K562 (cell line): ENCODE data around the gene CLCA1. TPM values are rescaled to one million over a fixed set of nuclear protein-coding genes. Genes with fewer than 3 reads are reported as not detected.

Experiments
- CBFB ChIP-seq: sonication (generic); formaldehyde crosslinking; IDR thresholded peaks from 2 replicates; pipeline ENCODE4 v1.4.0; 2020; ENCODE audit warnings: mild to moderate bottlenecking, missing genetic modification reagents
- CBX1 ChIP-seq: sonication (generic); IDR thresholded peaks from 2 replicates; pipeline ENCODE4 v1.6.1; 2016; ENCODE audit warnings: antibody characterized with exemption, low read depth, mild to moderate bottlenecking
- DIDO1 ChIP-seq: fragments of 450-650 bp; IDR thresholded peaks from 2 replicates; pipeline ENCODE4 v1.6.1; 2016; ENCODE audit warnings: low read depth, missing biosample characterization, missing genetic modification characterization
- PREB ChIP-seq: sonication (generic); formaldehyde crosslinking; IDR thresholded peaks from 2 replicates; pipeline ENCODE4 v1.8.1; 2023; ENCODE audit warnings: mild to moderate bottlenecking, missing genetic modification reagents
- RFX1 ChIP-seq: fragments of 450-650 bp; IDR thresholded peaks from 2 replicates; pipeline ENCODE4 v1.6.1; 2016; ENCODE audit warnings: mild to moderate bottlenecking, moderate library complexity
- SP1 ChIP-seq: sonication (generic); formaldehyde crosslinking; IDR thresholded peaks from 2 replicates; pipeline ENCODE4 v1.8.1; 2022; ENCODE audit warnings: mild to moderate bottlenecking, missing genetic modification reagents
- ZBTB40 ChIP-seq, 2 experiments: fragments of 450-650 bp in 1 of 2; sonication (generic) in 1 of 2; formaldehyde crosslinking in 1 of 2; IDR thresholded peaks; 2 replicates each; pipeline versions ENCODE4 v1.7.1 to v1.9.0; 2016 to 2022; ENCODE audit warnings: inconsistent platforms in 1 of 2, mild to moderate bottlenecking in 1 of 2, missing genetic modification reagents in 1 of 2
- ZKSCAN1 ChIP-seq: fragments of 150-350 bp; IDR thresholded peaks from 2 replicates; pipeline ENCODE4 v1.6.1; 2016; ENCODE audit warnings: low read depth, low read length
- ZNF165 ChIP-seq: fragments of 250-450 bp; sonication (Bioruptor Pico); IDR thresholded peaks from 2 replicates; pipeline ENCODE4 v1.4.0; 2020; ENCODE audit warnings: borderline replicate concordance
- ZNF695 ChIP-seq: fragments of 450-650 bp; formaldehyde crosslinking; IDR thresholded peaks from 2 replicates; pipeline ENCODE4 v1.4.0; 2020; ENCODE audit warnings: mild to moderate bottlenecking, moderate library complexity
- ZNF764 ChIP-seq: fragments of 250-450 bp; sonication (Bioruptor Pico); IDR thresholded peaks from 2 replicates; pipeline ENCODE4 v1.4.0; 2020; ENCODE audit warnings: low read depth, mild to moderate bottlenecking, moderate library complexity
- polyA plus RNA-seq, 8 experiments: library from polyadenylated mRNA; depleted of rRNA in 4 of 8; stranded (reverse) in 5 of 8; unstranded in 3 of 8; fragments of >200 nt; fragmentation: Nextera tagmentation in 2 of 8; fragmentation: Illumina TruSeq in 1 of 8; extraction: Ambion mirVana in 2 of 8; extraction: Trizol in 1 of 8; gene quantifications; 2 replicates each; pipeline versions ENCODE4 v1.2.1 to v1.2.3, GENCODE V29; 2011 to 2014; ENCODE audit warnings: inconsistent platforms in 1 of 8, missing spikeins in 1 of 8
- total RNA-seq, 7 experiments: library from RNA; depleted of rRNA in 6 of 7; stranded (reverse); fragments of >200 nt in 6 of 7; fragmentation: Illumina TruSeq in 2 of 7; extraction: Trizol in 2 of 7; gene quantifications; 2 replicates each; pipeline versions ENCODE4 v1.2.1 to v1.2.3, GENCODE V29; 2011 to 2021; ENCODE audit warnings: low replicate concordance in 1 of 7
- TF ChIP-seq, protein P1 (sequence below): fragments of 250-450 bp; sonication (Bioruptor Pico); IDR thresholded peaks from 2 replicates; pipeline ENCODE4 v1.5.0; 2021
- TF ChIP-seq, protein P2 (sequence below): sonication (generic); formaldehyde crosslinking; IDR thresholded peaks from 2 replicates; pipeline ENCODE4 v1.8.0; 2022; ENCODE audit warnings: mild to moderate bottlenecking, missing genetic modification reagents

CLCA1 gene
- total and polyA plus RNA-seq, 9 of the 15 experiments (the other 6 are each of a cell fraction or from before 2014, with no cell fraction given): 0.03 to 0.08 (median 0.04) TPM; not detected in 6

DNA sequence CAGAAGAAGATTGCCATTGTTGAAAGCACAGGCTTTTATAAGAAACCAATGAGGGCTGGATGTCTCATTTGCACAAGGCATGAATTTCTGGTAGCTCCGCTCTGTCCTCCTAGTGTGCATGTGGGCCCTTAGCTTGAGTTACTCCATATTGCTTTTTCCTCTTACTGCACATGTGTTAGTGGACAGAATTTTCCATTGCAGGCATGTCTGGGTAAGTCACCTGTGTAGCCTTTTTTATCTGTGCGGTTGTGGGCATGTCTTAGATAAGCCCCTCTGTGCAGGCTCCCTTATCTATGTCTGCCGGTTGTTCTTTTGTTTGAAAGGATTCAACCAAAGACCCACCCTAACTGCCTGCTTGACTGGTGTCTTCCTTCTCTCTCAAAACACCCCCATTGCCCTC, 7.2 kb upstream of the CLCA1 start (continued):
- no peak for TF ChIP-seq ZKSCAN1
- no peak for TF ChIP-seq ZNF764 (CRISPR knock-in tag)
- no peak for TF ChIP-seq SP1
- 0 out of 2 replicates have a peak, but pooled peaks have one; percentile 44 for TF ChIP-seq CBX1
- TF ChIP-seq, protein P1, sequence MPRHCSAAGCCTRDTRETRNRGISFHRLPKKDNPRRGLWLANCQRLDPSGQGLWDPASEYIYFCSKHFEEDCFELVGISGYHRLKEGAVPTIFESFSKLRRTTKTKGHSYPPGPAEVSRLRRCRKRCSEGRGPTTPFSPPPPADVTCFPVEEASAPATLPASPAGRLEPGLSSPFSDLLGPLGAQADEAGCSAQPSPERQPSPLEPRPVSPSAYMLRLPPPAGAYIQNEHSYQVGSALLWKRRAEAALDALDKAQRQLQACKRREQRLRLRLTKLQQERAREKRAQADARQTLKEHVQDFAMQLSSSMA (CRISPR knock-in tag): peak; percentile 82; the same call in 1 of the 2 replicates
- TF ChIP-seq PREB (CRISPR knock-in tag): no peak
- peak; percentile 97 for TF ChIP-seq ZNF695
- TF ChIP-seq, protein P2, sequence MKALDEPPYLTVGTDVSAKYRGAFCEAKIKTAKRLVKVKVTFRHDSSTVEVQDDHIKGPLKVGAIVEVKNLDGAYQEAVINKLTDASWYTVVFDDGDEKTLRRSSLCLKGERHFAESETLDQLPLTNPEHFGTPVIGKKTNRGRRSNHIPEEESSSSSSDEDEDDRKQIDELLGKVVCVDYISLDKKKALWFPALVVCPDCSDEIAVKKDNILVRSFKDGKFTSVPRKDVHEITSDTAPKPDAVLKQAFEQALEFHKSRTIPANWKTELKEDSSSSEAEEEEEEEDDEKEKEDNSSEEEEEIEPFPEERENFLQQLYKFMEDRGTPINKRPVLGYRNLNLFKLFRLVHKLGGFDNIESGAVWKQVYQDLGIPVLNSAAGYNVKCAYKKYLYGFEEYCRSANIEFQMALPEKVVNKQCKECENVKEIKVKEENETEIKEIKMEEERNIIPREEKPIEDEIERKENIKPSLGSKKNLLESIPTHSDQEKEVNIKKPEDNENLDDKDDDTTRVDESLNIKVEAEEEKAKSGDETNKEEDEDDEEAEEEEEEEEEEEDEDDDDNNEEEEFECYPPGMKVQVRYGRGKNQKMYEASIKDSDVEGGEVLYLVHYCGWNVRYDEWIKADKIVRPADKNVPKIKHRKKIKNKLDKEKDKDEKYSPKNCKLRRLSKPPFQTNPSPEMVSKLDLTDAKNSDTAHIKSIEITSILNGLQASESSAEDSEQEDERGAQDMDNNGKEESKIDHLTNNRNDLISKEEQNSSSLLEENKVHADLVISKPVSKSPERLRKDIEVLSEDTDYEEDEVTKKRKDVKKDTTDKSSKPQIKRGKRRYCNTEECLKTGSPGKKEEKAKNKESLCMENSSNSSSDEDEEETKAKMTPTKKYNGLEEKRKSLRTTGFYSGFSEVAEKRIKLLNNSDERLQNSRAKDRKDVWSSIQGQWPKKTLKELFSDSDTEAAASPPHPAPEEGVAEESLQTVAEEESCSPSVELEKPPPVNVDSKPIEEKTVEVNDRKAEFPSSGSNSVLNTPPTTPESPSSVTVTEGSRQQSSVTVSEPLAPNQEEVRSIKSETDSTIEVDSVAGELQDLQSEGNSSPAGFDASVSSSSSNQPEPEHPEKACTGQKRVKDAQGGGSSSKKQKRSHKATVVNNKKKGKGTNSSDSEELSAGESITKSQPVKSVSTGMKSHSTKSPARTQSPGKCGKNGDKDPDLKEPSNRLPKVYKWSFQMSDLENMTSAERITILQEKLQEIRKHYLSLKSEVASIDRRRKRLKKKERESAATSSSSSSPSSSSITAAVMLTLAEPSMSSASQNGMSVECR: no peak
- TF ChIP-seq ZBTB40 (IDR thresholded peaks at IDR 0.05): no peak
- TF ChIP-seq ZBTB40 (CRISPR knock-in tag; IDR thresholded peaks at IDR 0.05): no peak
- no peak for TF ChIP-seq RFX1
- TF ChIP-seq ZNF165: peak; percentile 93; the same call in 1 of the 2 replicates
- peak; percentile 87 for TF ChIP-seq DIDO1 (tag)
- no peak for TF ChIP-seq CBFB (CRISPR knock-in tag)
